Measurements from ENCODE around the gene CAND1.

CAND1 gene

GRCh38 chr12:67241482-67241881 is 27.7 kb upstream of the CAND1 start:
- TF ChIP-seq CTCF (IDR thresholded peaks at IDR 0.05; ENCODE audit: low read depth, low read length, missing control alignments), result no peak
- no peak overlapping the region for H3K4me3 ChIP-seq (ENCODE audit: low read depth, low read length)
- DNase-seq (ENCODE audit: low read depth), result no peak
- in situ Hi-C loops (cut with HindIII; ENCODE audit: low sequenced_read_pairs), result no loop called here

- DNase-seq (ENCODE audit: low read depth), result no peak
- TF ChIP-seq CTCF (IDR thresholded peaks at IDR 0.05; ENCODE audit: low read depth, low read length, missing control alignments), result no peak
- in situ Hi-C loops (cut with HindIII; ENCODE audit: low sequenced_read_pairs), result no loop called here
- no peak overlapping the region for H3K4me3 ChIP-seq (ENCODE audit: low read depth, low read length)
These were observed 25.9 kb upstream of the CAND1 start for GRCh38 chr12:67243260-67243659.

GRCh38 chr12:67245571-67245970 is 23.6 kb upstream of the CAND1 start:
- H3K4me3 ChIP-seq (ENCODE audit: low read depth, low read length), result no peak overlapping the region

GRCh38 chr12:67251012-67251411 is 18.1 kb upstream of the CAND1 start:
- DNase-seq (ENCODE audit: low read depth), result no peak
- TF ChIP-seq CTCF (IDR thresholded peaks at IDR 0.05; ENCODE audit: low read depth, low read length, missing control alignments), result no peak
- no peak overlapping the region for H3K4me3 ChIP-seq (ENCODE audit: low read depth, low read length)
- in situ Hi-C loops (cut with HindIII; ENCODE audit: low sequenced_read_pairs), result no loop called here

More at GRCh38 chr12:67245571-67245970, 23.6 kb upstream of the CAND1 start:
- in situ Hi-C loops (cut with HindIII; ENCODE audit: low sequenced_read_pairs), result no loop called here
- no peak for DNase-seq (ENCODE audit: low read depth)
- TF ChIP-seq CTCF (IDR thresholded peaks at IDR 0.05; ENCODE audit: low read depth, low read length, missing control alignments), result no peak

- in situ Hi-C loops (cut with HindIII; ENCODE audit: low sequenced_read_pairs), result no loop called here
- no peak for TF ChIP-seq CTCF (IDR thresholded peaks at IDR 0.05; ENCODE audit: low read depth, low read length, missing control alignments)
- no peak for DNase-seq (ENCODE audit: low read depth)
- no peak overlapping the region for H3K4me3 ChIP-seq (ENCODE audit: low read depth, low read length)
These were observed 14.7 kb upstream of the CAND1 start for GRCh38 chr12:67254372-67255026.

- no peak overlapping the region for H3K4me3 ChIP-seq (ENCODE audit: low read depth, low read length)
- in situ Hi-C loops (cut with HindIII; ENCODE audit: low sequenced_read_pairs), result no loop called here
- no peak for DNase-seq (ENCODE audit: low read depth)
- no peak for TF ChIP-seq CTCF (IDR thresholded peaks at IDR 0.05; ENCODE audit: low read depth, low read length, missing control alignments)
These were observed 12.5 kb upstream of the CAND1 start for GRCh38 chr12:67256649-67257048.
